ENCODE results near the gene L3MBTL3. TPM values are rescaled to one million over a fixed set of nuclear protein-coding genes. Genes with fewer than 3 reads are reported as not detected.

The L3MBTL3 gene
- total RNA-seq, 1 donor from 2014 or later, result 23.8 TPM

- Mint-ChIP-seq H3K27me3 (no peaks in the 10 kb centered on the region), H3K9me3 (no peaks in the 10 kb centered on the region)
These were observed 119.9 kb downstream of the L3MBTL3 start for GRCh38 chr6:130138116-130138908.

GRCh38 chr6:130138909-130139242 lies 120.5 kb downstream of the L3MBTL3 start:
- H3K27me3 Mint-ChIP-seq, result no peaks in the 10 kb centered on the region
- DNase-seq (ENCODE audit: extremely low spot score, unreplicated experiment), result no peak
- peaks cover 42% of the 10 kb centered on the region for H3K36me3 Mint-ChIP-seq
- no peak overlapping the region for H3K4me3 Mint-ChIP-seq
- H3K9me3 Mint-ChIP-seq, result no peaks in the 10 kb centered on the region
- TF ChIP-seq CTCF (conservative IDR thresholded peaks at IDR 0.05), result no peak
- no peak overlapping the region for H3K27ac Mint-ChIP-seq
- H3K4me1 Mint-ChIP-seq (ENCODE audit: unreplicated experiment), result no peaks in the 10 kb centered on the region

More at GRCh38 chr6:130138116-130138908, 119.9 kb downstream of the L3MBTL3 start:
- H3K27ac Mint-ChIP-seq, result no peak overlapping the region
- no peaks in the 10 kb centered on the region for H3K4me1 Mint-ChIP-seq (ENCODE audit: unreplicated experiment)
- peaks cover 46% of the 10 kb centered on the region for H3K36me3 Mint-ChIP-seq
- TF ChIP-seq CTCF (conservative IDR thresholded peaks at IDR 0.05), result no peak
- no peak overlapping the region for H3K4me3 Mint-ChIP-seq
- DNase-seq (ENCODE audit: extremely low spot score, unreplicated experiment), result no peak

GRCh38 chr6:130140084-130140483 lies 121.7 kb downstream of the L3MBTL3 start:
- Mint-ChIP-seq H3K4me3 (no peak overlapping the region), H3K36me3 (peaks cover 37% of the 10 kb centered on the region), H3K9me3 (no peaks in the 10 kb centered on the region), H3K4me1 (ENCODE audit: unreplicated experiment) (no peaks in the 10 kb centered on the region), H3K27ac (no peak overlapping the region), H3K27me3 (no peaks in the 10 kb centered on the region)
- no peak for DNase-seq (ENCODE audit: extremely low spot score, unreplicated experiment)
- TF ChIP-seq CTCF (conservative IDR thresholded peaks at IDR 0.05), result no peak

GRCh38 chr6:130143709-130144108 lies 125.3 kb downstream of the L3MBTL3 start:
- no peak overlapping the region for H3K27ac Mint-ChIP-seq
- no peak for DNase-seq (ENCODE audit: extremely low spot score, unreplicated experiment)
- H3K9me3 Mint-ChIP-seq, result no peaks in the 10 kb centered on the region
- no peak overlapping the region for H3K4me3 Mint-ChIP-seq
- peaks cover 14% of the 10 kb centered on the region for H3K36me3 Mint-ChIP-seq
- no peak for TF ChIP-seq CTCF (conservative IDR thresholded peaks at IDR 0.05)
- no peaks in the 10 kb centered on the region for H3K27me3 Mint-ChIP-seq
- no peaks in the 10 kb centered on the region for H3K4me1 Mint-ChIP-seq (ENCODE audit: unreplicated experiment)

GRCh38 chr6:130147111-130147510 lies 128.7 kb downstream of the L3MBTL3 start:
- Mint-ChIP-seq H3K4me3 (no peak overlapping the region), H3K36me3 (peaks cover 10% of the 10 kb centered on the region), H3K27me3 (no peaks in the 10 kb centered on the region), H3K4me1 (ENCODE audit: unreplicated experiment) (no peaks in the 10 kb centered on the region), H3K27ac (no peak overlapping the region), H3K9me3 (no peaks in the 10 kb centered on the region)
- no peak for DNase-seq (ENCODE audit: extremely low spot score, unreplicated experiment)
- TF ChIP-seq CTCF (conservative IDR thresholded peaks at IDR 0.05), result no peak
